HG03342 (cell line): ENCODE results near the gene SEMA3A.

Experiments used
- ATAC-seq: cut with Tn5 transposase; IDR thresholded peaks from one replicate; pipeline ENCODE4 v1.9.1; 2021; ENCODE audit warnings: mild to moderate bottlenecking, moderate library complexity; ENCODE audit not compliant: unreplicated experiment

The SEMA3A gene

GRCh38 chr7:83947260-83947659 lies 247.3 kb downstream of the SEMA3A start:
- ATAC-seq: peak; percentile 84

GRCh38 chr7:83946801-83947200 lies 247.8 kb downstream of the SEMA3A start:
- ATAC-seq: no peak

- ATAC-seq: no peak
These were observed 253.3 kb downstream of the SEMA3A start for GRCh38 chr7:83941300-83941699.

- ATAC-seq: no peak
These were observed 256.7 kb downstream of the SEMA3A start for GRCh38 chr7:83937930-83938329.

- peak; percentile 82 for ATAC-seq
These were observed 258.4 kb downstream of the SEMA3A start for GRCh38 chr7:83936056-83936708.

GRCh38 chr7:83934118-83934734 lies 260.4 kb downstream of the SEMA3A start:
- no peak for ATAC-seq

GRCh38 chr7:83931968-83932367 lies 262.6 kb downstream of the SEMA3A start:
- ATAC-seq: peak; percentile 41

- ATAC-seq: no peak
These were observed 264.3 kb downstream of the SEMA3A start for GRCh38 chr7:83930262-83930661.

GRCh38 chr7:83925860-83926259 lies 268.7 kb downstream of the SEMA3A start:
- ATAC-seq: peak; percentile 64

- no peak for ATAC-seq
These were observed 272.5 kb downstream of the SEMA3A start for GRCh38 chr7:83921941-83922607.

- ATAC-seq: no peak
These were observed 273.2 kb downstream of the SEMA3A start for GRCh38 chr7:83921271-83921940.

GRCh38 chr7:83918142-83918541 lies 276.4 kb downstream of the SEMA3A start:
- no peak for ATAC-seq

- no peak for ATAC-seq
These were observed 281.4 kb downstream of the SEMA3A start for GRCh38 chr7:83913174-83913573.

GRCh38 chr7:83908526-83908925 lies 286.1 kb downstream of the SEMA3A start:
- no peak for ATAC-seq
